ENCODE measurements around the gene FBLIM1. TPM values are rescaled to one million over a fixed set of nuclear protein-coding genes. Genes with fewer than 3 reads are reported as not detected.
A peak's percentile ranks its signal among the peaks of the same experiment; 100 is the strongest.
"Not testable (repeated sequence)": the region's sequence is repeated elsewhere in the genome, so short reads cannot be mapped to it uniquely, and the experiment has no call there.

The FBLIM1 gene
- total RNA-seq, 1 donor from 2014 or later, result 78.3 TPM

DNA sequence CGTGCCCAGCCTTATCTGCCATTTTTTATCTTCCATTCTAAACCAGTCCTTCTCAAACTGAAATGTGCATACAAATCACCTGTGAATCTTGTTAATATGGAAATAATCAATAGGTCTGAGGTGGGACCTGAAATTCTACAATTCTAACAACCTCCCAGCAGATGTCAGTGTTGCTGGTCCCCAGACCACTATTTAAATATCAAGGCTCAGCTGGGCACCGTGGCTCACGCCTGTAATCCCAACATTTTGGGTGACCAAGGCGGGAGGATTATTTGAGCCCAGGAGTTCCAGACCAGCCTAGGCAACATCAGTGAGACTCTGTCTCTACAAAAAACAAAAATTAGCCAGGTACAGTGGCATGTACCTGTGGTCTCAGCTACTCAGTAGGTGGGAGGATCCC, 44.8 kb downstream of the FBLIM1 start:
- H3K36me3 Mint-ChIP-seq, result no peaks in the 10 kb centered on the region
- DNase-seq (ENCODE audit: extremely low spot score, unreplicated experiment), result no peak
- H3K4me3 Mint-ChIP-seq, result no peak overlapping the region
- peak overlapping the region; percentile 74 for H3K27ac Mint-ChIP-seq
- no peaks in the 10 kb centered on the region for H3K9me3 Mint-ChIP-seq
- peaks cover 30% of the 10 kb centered on the region for H3K4me1 Mint-ChIP-seq (ENCODE audit: unreplicated experiment)
- peaks cover 4% of the 10 kb centered on the region for H3K27me3 Mint-ChIP-seq
- peak; percentile 73 for TF ChIP-seq CTCF (conservative IDR thresholded peaks at IDR 0.05)

DNA sequence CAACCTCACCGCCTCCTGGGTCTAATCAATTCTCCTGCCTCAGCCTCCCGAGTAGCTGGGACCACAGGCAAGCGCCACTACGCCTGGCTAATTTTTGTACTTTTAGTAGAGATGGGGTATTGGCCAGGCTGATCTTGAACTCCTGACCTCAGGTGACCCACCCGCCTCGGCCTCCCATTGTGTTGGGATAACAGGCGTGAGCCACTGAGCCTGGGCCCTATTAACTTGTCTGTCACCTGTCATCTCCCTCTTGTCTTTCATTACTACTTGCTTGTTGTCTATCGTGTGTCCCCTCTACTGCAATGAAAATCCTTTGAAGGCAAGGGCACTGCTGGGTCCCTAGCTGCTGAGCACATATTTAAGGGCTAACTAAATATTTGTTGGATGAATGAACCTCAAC, 45.5 kb downstream of the FBLIM1 start:
- Mint-ChIP-seq H3K4me1 (ENCODE audit: unreplicated experiment) (peaks cover 29% of the 10 kb centered on the region), H3K27ac (no peak overlapping the region), H3K4me3 (no peak overlapping the region), H3K27me3 (peaks cover 4% of the 10 kb centered on the region), H3K36me3 (no peaks in the 10 kb centered on the region), H3K9me3 (no peaks in the 10 kb centered on the region)
- no peak for TF ChIP-seq CTCF (conservative IDR thresholded peaks at IDR 0.05)
- no peak for DNase-seq (ENCODE audit: extremely low spot score, unreplicated experiment)

- H3K4me1 Mint-ChIP-seq (ENCODE audit: unreplicated experiment), result peaks cover 6% of the 10 kb centered on the region
- H3K9me3 Mint-ChIP-seq, result no peaks in the 10 kb centered on the region
Measured at GRCh38 chr1:15807121-15807520, 48.5 kb downstream of the FBLIM1 start.

GRCh38 chr1:15807549-15807948, 49.0 kb downstream of the FBLIM1 start, which contains the start of gene UQCRHL:
TSS of gene UQCRHL (minus strand) at chr1:15807649. CDS start at chr1:15807649, 0 bp downstream.
- peak within 1 kb of the TSS; percentile 76 for H3K27ac Mint-ChIP-seq
- H3K27me3 Mint-ChIP-seq; H3K4me1 Mint-ChIP-seq (ENCODE audit: unreplicated experiment); H3K4me3 Mint-ChIP-seq; H3K36me3 Mint-ChIP-seq; H3K9me3 Mint-ChIP-seq; DNase-seq (ENCODE audit: extremely low spot score, unreplicated experiment): not testable (repeated sequence)

More at GRCh38 chr1:15807121-15807520, 48.5 kb downstream of the FBLIM1 start:
- Mint-ChIP-seq H3K27me3 (peaks cover 2% of the 10 kb centered on the region), H3K4me3 (no peak overlapping the region), H3K27ac (no peak overlapping the region), H3K36me3 (no peaks in the 10 kb centered on the region)
- DNase-seq (ENCODE audit: extremely low spot score, unreplicated experiment), result no peak
- no peak for TF ChIP-seq CTCF (conservative IDR thresholded peaks at IDR 0.05)

DNA sequence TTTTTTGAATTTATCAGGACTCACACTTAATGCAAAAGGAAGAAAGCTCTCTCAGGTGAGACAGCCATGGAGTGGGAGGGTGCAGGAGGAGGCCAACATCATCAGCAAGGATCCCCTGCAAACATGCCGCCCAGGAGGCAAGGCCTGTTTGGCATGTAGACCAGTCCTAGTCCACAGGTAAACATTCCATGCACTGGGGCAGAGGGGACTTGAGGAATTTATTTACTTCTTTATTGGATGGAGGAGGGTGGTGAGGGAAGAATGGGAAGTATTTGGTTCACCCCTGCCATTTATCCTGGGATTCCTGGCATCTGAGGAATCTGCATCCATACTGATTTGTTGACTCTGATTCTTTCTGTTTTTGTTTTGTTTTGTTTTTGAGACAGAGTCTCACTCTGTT, 50.4 kb downstream of the FBLIM1 start:
- H3K4me3 Mint-ChIP-seq, result no peak overlapping the region
- DNase-seq (ENCODE audit: extremely low spot score, unreplicated experiment), result no peak
- H3K27ac Mint-ChIP-seq, result peak overlapping the region; percentile 76
- H3K27me3 Mint-ChIP-seq, result no peaks in the 10 kb centered on the region
- TF ChIP-seq CTCF (conservative IDR thresholded peaks at IDR 0.05), result no peak
- H3K9me3 Mint-ChIP-seq, result no peaks in the 10 kb centered on the region
- H3K4me1 Mint-ChIP-seq (ENCODE audit: unreplicated experiment), result no peaks in the 10 kb centered on the region
- no peaks in the 10 kb centered on the region for H3K36me3 Mint-ChIP-seq

GRCh38 chr1:15810073-15810472, 51.5 kb downstream of the FBLIM1 start:
- Mint-ChIP-seq H3K27me3 (no peaks in the 10 kb centered on the region), H3K9me3 (no peaks in the 10 kb centered on the region), H3K4me3 (no peak overlapping the region), H3K36me3 (no peaks in the 10 kb centered on the region), H3K4me1 (ENCODE audit: unreplicated experiment) (no peaks in the 10 kb centered on the region), H3K27ac (no peak overlapping the region)
- DNase-seq (ENCODE audit: extremely low spot score, unreplicated experiment), result no peak
- TF ChIP-seq CTCF (conservative IDR thresholded peaks at IDR 0.05), result no peak
